Activated naive CD4-positive, alpha-beta T cell treated with anti-CD3 and anti-CD28 coated beads, Interleukin-2, amount 50 U/mL, for 16 hours (primary cell): ENCODE measurements around the gene MAP3K10.
"Not testable (repeated sequence)": the region's sequence is repeated elsewhere in the genome, so short reads cannot be mapped to it uniquely, and the experiment has no call there.

Source experiments
- DNase-seq: peaks from one replicate; pipeline ENCODE4 v3.0.0-alpha.2; 2020

The MAP3K10 gene

GRCh38 chr19:40217934-40218890, 27.0 kb downstream of the MAP3K10 start, which contains the start of gene TTC9B:
Gene TTC9B, minus strand, starts transcription at chr19:40218384. Its CDS starts 3 bp downstream, at chr19:40218381.
- peak; percentile 55 for DNase-seq

DNA sequence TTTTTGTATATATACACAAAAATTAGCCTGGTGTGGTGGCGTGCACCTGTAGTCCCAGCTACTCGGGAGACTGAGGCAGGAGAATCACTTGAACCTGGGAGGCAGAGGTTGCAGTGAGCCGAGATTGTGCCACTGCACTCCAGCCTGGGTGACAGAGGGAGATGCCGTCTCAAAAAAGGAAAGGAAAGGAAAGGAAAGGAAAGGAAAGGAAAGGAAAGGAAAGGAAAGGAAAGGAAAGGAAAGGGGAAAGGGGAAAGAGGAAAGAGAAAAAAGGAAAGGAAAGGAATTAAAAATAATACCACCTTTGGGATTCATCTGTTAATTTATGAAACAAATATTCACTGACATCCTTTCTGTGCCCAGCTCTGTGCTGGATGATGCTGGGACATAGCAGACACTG, 27.8 kb downstream of the MAP3K10 start:
- not testable (repeated sequence) for DNase-seq

DNA sequence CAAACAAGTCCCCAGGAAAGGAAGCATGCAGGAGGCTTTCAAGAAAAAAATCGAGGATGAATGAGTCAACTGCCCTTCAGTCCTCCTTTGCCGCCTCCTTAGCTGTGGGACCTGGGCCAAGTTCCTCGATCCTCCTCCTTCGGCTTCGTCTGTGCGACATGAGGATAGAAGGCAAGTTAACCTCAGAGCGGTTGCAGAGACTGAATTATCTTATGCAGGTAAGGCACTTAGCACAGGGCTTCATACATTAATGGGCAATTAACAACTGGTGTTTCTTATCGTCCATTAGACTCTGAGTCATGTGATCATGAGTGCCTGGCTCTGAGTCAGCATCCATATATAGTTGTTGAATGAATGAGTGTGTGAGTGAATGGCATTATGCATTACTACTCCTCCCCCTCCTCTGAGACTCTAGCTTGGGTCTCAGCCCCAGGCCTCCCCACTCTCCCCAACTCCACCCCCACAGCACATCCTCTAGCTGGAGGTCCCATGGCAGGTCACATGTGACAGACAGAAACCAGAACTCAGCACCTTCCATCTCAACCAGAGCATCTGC, 28.6 kb downstream of the MAP3K10 start:
- no peak for DNase-seq

GRCh38 chr19:40220674-40221073, 29.4 kb downstream of the MAP3K10 start:
- DNase-seq: no peak

DNA sequence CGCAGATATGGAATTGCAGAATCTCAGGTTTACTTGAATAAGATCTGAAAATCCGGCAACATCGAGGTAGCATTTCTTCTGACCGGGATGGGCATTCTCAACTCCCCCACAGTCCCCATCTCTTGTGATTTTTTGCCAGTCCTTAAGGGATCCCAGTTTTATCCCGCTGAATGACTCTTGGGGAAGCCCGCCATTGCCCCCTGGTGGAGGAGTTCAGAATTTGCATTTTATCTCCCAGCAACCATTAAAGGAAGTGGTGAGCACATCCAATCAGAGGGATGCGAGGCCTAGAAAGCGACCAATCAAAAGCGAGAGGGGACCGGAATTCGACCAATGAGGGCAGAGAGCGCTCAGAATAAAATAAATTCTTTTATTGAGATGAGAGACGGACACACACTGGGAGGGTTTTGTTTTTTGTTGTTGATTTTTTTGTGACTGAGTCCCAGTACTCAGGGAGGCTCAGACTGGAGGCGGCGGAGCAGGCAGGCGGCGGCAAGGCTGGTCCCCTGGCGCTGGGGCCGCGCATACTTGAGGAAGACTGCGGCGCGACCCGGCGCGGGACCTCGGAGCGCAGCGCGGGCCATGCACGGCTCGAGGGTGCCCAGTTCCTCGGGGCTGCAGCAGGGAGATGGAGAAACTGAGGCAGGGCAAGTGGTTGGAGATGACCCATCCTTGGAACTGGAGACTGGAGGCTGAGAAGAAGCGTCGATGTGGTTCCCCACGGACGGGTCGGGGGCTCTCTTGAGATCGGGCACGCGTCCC, 30.8 kb downstream of the MAP3K10 start:
- peak; percentile 72 for DNase-seq

DNA sequence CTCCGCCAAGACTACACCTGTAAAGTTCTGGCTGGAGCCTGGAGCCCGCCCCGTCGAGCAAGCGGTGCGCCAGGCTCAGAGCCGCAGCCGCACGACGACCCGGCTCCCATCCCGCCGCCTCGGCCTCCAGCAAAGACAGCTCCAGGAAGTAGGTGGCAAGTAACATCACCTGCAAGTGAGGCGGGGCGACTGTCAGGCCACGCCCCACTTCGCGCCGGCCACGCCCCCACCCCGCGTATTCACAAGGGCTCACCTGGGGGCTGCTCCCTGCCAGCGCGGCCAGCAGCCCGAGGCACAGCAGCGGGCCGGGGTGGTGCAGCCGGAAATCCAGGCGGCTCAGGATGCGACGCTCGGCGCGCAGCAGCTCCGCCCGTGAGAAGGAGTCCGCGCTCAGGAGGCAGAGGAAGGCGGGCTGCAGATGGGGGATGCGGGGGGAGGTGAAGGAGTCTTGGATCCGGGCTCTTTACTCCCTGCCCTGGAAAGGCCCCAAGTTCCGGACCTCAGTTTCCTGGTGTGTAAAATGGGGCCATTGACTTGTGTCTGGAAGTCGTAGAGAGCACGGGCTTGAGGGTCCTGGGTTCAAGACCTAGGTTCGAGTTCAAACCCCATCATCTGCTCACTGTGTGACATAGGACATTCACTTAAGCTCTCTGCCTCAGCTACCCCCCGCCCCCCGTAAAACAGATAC, 32.1 kb downstream of the MAP3K10 start:
- DNase-seq: peak; percentile 33

- no peak for DNase-seq
Observed at GRCh38 chr19:40224342-40225150, 33.3 kb downstream of the MAP3K10 start.

- no peak for DNase-seq
Observed at GRCh38 chr19:40225440-40226305, 34.4 kb downstream of the MAP3K10 start.

GRCh38 chr19:40228346-40228745, 37.1 kb downstream of the MAP3K10 start:
- DNase-seq: no peak

GRCh38 chr19:40228863-40229262, 37.6 kb downstream of the MAP3K10 start:
- DNase-seq: no peak

- DNase-seq: no peak
Observed at GRCh38 chr19:40229484-40229883, 38.3 kb downstream of the MAP3K10 start.

- DNase-seq: no peak
Observed at GRCh38 chr19:40229926-40230417, 38.7 kb downstream of the MAP3K10 start.

- DNase-seq: no peak
Observed at GRCh38 chr19:40231057-40231456, 39.8 kb downstream of the MAP3K10 start.

DNA sequence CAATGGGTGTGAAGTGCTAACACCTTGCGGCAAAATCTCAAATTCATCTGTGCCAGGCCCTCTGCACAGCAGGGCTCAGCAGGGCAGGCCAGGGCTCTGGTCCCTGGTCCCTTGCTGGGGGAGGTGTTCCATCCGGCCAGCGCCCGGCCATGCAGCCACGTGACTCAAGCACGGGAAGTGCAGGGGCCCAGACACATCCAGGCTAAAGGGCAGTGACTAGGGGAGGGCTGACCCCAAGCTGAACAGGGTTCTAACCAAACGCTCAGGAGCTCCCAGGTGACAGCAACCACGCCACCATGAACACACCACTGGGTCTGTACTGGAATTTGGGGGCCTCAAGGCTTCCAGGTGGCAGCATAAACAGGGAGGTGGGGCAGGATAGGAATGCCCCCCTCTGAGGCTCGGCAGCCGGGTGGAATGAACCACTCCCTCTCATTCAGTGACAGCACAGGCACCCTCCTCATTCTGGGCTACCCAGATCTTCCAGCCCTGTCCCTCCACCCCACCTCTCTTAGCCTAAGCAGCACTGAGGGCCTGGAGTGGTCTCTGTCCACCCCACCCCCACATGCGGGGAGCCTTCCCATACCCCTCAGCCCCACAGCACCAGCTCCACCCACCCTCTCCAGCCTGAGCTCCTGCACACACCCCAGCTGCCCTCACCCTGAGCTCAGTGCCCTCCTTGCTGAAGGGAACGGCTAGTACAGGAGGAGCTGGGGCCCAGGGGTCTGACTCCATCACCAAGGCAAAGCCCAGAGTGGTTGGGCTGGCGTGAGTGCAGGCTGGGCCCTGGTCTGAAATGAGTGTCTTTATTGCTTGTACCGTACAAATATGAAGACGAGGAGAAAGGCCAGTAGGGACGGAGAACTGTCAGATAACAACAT, 40.6 kb downstream of the MAP3K10 start:
- no peak for DNase-seq

DNA sequence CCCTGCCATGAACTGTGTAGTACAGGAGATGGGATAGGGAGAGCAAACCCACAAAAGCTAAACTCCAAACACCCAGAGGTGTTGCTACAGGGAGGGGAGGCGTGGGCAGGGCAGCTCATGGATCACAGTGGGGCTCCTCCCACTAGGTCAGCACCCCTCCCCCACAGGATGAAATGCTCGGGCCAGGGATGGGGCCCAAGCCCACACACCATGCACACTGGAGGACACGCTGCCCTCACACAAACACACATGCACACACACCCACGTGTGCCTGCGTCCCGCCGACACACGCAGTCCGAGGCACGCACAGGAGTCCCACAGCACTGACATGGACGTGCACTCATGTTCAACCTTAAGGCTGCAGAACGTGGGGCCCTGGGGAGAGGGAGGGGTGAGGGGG, 41.3 kb downstream of the MAP3K10 start:
- no peak for DNase-seq

DNA sequence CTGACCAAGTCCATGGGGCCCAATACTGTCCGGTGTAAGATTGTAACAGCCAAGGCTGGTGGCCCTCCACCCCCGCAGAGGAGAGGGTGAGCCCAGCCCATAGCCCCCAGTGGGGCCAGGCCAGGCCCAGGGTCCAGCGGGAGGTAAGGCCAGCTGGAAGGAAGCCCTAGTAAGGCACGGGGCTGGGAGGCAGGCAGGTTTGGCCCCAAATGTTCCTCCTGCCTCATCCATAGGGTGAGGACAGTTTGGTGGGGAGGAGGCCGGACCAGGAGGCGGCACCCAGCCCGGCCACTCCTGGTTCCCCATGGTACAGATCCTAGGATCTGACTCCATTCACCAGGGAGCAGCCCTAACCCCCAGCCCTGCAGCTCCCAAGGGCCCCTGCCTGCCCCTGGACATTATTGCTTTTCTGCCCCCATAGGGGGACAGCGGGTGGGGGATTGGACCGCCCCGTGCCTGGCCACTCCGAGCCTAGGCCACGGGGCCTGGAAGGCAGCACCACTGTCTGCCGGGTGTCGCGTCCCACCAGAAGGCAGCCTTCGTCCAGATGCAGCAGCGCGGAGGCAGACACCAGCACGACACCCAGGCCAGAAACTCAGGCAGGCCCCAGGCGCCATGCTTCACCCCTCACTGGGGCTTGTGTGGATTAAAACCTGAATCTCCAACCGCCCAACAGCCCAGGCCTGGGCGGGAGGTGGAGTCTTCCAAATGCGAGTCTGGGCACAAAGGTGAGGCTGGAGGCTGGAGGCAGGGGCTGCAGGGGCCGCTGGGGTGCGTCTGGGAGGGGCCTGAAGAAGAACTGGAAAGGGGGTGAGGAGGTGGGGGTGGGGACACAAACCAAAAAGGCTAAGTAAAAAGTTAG, 42.0 kb downstream of the MAP3K10 start:
- DNase-seq: no peak

- no peak for DNase-seq
Observed at GRCh38 chr19:40233811-40234389, 42.7 kb downstream of the MAP3K10 start.
